Activated CD4-positive, alpha-beta T cell treated with anti-CD3 and anti-CD28 coated beads, Interleukin-2, amount 10 ng/mL, durations not matched to agents 7 days and 5 days (primary cell): Measurements from ENCODE around the gene CCDC88C. TPM values are rescaled to one million over a fixed set of nuclear protein-coding genes. Genes with fewer than 3 reads are reported as not detected.

Experiments used
- CTCF ChIA-PET: fragments of 350-600 bp; sonication (Branson Sonifier 250); formaldehyde crosslinking; loops from one replicate; lab custom pipeline; 2021; ENCODE audit warnings: antibody characterized with exemption; lab: Charles Lee
- POLR2A ChIA-PET: fragments of 350-600 bp; sonication (Branson Sonifier 250); formaldehyde crosslinking; loops from one replicate; lab custom pipeline; 2021; ENCODE audit warnings: antibody characterized with exemption; lab: Charles Lee
- DNase-seq: peaks from one replicate; pipeline ENCODE4 v3.0.0-alpha.2; 2020
- H3K27ac Mint-ChIP-seq: one replicate; pipeline ENCODE4 v1.8.0; 2021; ENCODE audit warnings: mild to moderate bottlenecking, moderate library complexity, mixed read lengths
- H3K27me3 Mint-ChIP-seq: one replicate; pipeline ENCODE4 v1.8.0; 2021; ENCODE audit warnings: mixed read lengths
- H3K36me3 Mint-ChIP-seq: one replicate; pipeline ENCODE4 v1.8.0; 2021; ENCODE audit warnings: low read depth, mixed read lengths
- H3K4me1 Mint-ChIP-seq: one replicate; pipeline ENCODE4 v1.8.0; 2021; ENCODE audit warnings: mixed read lengths
- H3K4me3 Mint-ChIP-seq: one replicate; pipeline ENCODE4 v1.8.0; 2021; ENCODE audit warnings: mild to moderate bottlenecking, moderate library complexity, mixed read lengths
- H3K9me3 Mint-ChIP-seq: one replicate; pipeline ENCODE4 v1.8.0; 2021; ENCODE audit warnings: mixed read lengths
- total RNA-seq, 2 experiments: library from RNA; stranded (reverse); gene quantifications; one replicate each; pipeline ENCODE4 v1.2.3, GENCODE V29; 2021

CCDC88C gene
- total RNA-seq, 2 experiments from 2014 or later = 187 to 193 TPM

DNA sequence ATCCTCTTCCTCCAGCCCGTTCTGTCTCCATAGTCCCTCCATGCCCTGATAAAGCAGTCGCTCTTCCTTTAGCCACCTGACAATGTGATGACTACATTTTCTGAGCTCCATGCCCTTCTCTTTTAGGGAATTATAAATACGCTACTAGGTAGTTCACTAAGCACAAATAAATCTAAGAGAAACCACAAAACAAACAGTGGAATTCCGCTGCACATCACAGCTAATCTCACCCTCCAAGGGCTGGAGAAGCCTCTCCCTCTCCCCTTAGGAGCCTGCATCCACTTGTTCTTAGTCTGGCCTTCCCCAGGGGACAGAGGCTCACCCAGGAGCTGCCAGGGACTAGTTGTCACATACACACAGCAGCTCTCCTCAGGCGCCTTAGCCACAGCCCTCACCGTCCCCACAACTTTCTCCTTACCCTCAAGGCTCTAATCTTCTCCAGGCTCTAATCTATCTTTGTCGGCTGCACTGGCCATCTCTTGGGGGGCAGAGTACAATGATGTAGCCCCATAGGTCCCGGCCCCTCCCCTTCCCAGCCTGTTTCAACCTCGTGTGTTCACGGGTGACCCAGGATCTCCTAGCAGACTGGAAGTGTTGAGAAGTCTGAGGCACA lies 117.2 kb downstream of the CCDC88C start:
- H3K27me3 Mint-ChIP-seq = no peaks in the 10 kb centered on the region
- peak overlapping the region; percentile 20 for H3K27ac Mint-ChIP-seq
- H3K4me3 Mint-ChIP-seq = no peak overlapping the region
- POLR2A ChIA-PET = no interaction called here
- H3K4me1 Mint-ChIP-seq = peaks cover 40% of the 10 kb centered on the region
- no peaks in the 10 kb centered on the region for H3K9me3 Mint-ChIP-seq
- CTCF ChIA-PET = interaction anchor here (1.6 to 2.7 kb wide), 2 partner anchors 23 to 123 kb away, joined by 6 to 9 read pairs; no protein-coding TSS in a partner anchor
- H3K36me3 Mint-ChIP-seq = peaks cover 90% of the 10 kb centered on the region
- no peak for DNase-seq

GRCh38 chr14:91299121-91300115 lies 118.2 kb downstream of the CCDC88C start:
- peaks cover 87% of the 10 kb centered on the region for H3K36me3 Mint-ChIP-seq
- H3K9me3 Mint-ChIP-seq = no peaks in the 10 kb centered on the region
- ChIA-PET POLR2A (no interaction called here), CTCF (interaction anchor here (0.7 to 2.7 kb wide), 5 partner anchors 19 to 127 kb away, joined by 3 to 9 read pairs (median 3); no protein-coding TSS in a partner anchor)
- peak overlapping the region; percentile 11 for H3K27ac Mint-ChIP-seq
- no peak overlapping the region for H3K4me3 Mint-ChIP-seq
- DNase-seq = no peak
- no peaks in the 10 kb centered on the region for H3K27me3 Mint-ChIP-seq
- H3K4me1 Mint-ChIP-seq = peaks cover 31% of the 10 kb centered on the region

GRCh38 chr14:91298576-91298975 lies 119.0 kb downstream of the CCDC88C start:
- CTCF ChIA-PET = interaction anchor here (0.6 to 2.7 kb wide), 5 partner anchors 8 to 121 kb away, joined by 3 to 9 read pairs (median 3); no protein-coding TSS in a partner anchor
- POLR2A ChIA-PET = no interaction called here
- DNase-seq = no peak
- Mint-ChIP-seq H3K36me3 (peaks cover 87% of the 10 kb centered on the region), H3K4me3 (no peak overlapping the region), H3K27me3 (no peaks in the 10 kb centered on the region), H3K27ac (no peak overlapping the region), H3K9me3 (no peaks in the 10 kb centered on the region), H3K4me1 (peaks cover 28% of the 10 kb centered on the region)

DNA sequence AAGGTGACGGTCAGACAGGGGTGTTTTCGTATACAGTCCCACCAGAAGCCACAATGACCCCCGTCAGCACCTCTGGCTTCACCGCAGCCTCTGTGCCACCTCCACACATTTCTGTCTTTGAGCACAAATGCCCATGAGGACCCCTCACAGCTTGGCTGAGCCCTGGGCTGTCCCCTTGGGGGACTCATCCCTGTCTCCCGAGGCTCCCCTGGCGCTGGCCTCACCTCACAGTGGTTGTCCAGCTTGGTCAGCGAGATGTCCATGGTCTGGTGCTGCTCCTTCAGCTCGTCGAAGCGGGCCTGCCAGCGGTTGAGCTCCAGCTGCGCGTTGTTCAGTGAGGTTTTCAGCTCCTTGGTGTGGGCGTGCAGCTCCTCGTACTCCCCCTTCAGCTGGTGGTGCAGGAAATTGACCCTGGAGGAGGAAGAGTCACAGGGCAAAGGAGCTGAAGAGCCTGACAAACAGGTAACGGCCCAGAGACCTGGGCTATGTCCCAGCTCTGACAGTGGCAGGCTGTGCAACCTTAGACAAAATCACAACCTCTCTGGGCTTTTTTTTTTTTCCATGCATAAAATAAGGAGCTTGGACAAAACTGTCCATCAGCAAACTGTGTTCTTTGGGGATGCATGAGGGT lies 120.4 kb downstream of the CCDC88C start:
- CTCF ChIA-PET = interaction anchor here (0.9 to 1.4 kb wide), 8 partner anchors 9 to 120 kb away, joined by 3 to 5 read pairs (median 3); no protein-coding TSS in a partner anchor
- no peak for DNase-seq
- peaks cover 87% of the 10 kb centered on the region for H3K36me3 Mint-ChIP-seq
- peak overlapping the region; percentile 38 for H3K27ac Mint-ChIP-seq
- H3K4me3 Mint-ChIP-seq = no peak overlapping the region
- no peaks in the 10 kb centered on the region for H3K27me3 Mint-ChIP-seq
- peaks cover 21% of the 10 kb centered on the region for H3K4me1 Mint-ChIP-seq
- no peaks in the 10 kb centered on the region for H3K9me3 Mint-ChIP-seq
- POLR2A ChIA-PET = interaction anchor here (0.6 kb wide), 1 partner anchor 842 kb away, joined by 3 read pairs; no protein-coding TSS in a partner anchor

DNA sequence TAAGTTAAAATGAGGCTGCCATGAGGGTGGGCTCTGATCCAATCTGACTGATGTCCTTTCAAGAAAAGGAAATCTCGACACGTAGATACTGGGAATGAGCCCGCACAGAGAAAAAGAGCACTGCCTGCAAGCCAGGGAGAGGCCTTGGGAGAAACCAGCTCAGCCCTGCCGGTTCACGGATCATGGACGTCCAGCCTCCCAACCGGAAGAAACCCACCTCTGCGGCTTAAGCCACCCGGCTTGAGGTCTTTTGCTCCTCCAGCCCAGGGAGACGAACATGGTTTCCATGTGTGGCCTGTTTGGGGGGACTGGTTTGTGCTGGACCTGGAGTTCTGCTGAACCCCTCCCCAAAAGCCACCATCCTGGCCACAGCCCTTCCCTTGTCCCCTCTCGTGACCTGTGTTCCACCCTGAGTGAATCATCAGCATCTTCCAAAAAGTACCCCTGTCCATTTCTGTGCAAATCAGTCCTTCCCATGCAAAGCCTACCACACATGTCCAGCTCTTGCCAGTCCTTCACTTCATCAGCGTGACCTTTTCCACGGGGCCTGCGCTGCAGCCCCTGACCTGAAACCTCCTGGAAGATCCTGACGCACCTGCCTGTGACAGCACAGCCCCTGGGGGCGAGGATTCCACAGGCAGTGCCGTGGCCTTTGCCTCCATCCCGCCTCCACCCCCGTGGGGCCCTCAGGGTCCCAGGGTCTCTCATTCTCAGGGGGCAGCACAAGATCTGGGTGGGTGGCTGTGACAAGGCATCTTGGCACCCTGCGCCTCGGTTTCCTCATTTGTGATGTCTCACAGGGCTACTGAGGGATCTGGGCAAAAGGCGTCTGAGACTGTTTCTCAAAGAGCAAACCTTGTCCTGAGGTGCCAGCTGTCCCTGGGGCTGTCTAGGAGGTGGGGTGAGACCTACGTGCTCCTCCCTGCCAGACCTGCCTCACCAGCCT lies 121.5 kb downstream of the CCDC88C start:
- Mint-ChIP-seq H3K4me3 (no peak overlapping the region), H3K27ac (no peak overlapping the region), H3K9me3 (no peaks in the 10 kb centered on the region), H3K27me3 (no peaks in the 10 kb centered on the region), H3K4me1 (peaks cover 14% of the 10 kb centered on the region), H3K36me3 (peaks cover 87% of the 10 kb centered on the region)
- ChIA-PET CTCF (interaction anchor here (1.0 to 1.4 kb wide), 5 partner anchors 10 to 119 kb away, joined by 3 to 4 read pairs (median 3); no protein-coding TSS in a partner anchor), POLR2A (no interaction called here)
- DNase-seq = no peak

DNA sequence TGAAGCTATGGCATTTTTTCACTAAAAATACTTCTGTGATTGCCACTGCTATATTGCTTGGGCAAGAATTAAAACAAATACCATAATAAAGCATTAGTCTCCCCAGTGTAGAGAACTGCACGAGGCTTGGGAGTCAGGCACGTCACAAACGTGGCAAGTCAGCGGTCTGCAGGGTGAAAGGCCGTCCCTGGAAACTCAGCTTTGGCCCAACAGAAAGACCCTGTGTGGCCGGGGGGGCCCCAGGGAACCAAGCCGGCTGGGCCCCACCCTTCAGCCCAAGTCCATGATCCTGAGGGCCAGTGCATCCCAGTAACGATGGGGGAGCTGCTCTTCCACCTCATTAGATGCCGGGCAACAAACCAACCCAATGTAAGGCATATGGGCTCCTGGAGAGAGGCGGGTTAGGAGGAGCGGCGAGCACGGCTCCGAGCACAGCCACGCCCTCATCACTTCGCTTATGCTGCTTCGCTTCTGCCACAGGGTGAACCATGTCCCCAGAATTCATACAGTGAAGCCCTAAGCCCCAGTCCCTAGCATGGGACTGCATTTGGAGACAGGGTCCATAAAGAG lies 122.3 kb downstream of the CCDC88C start:
- CTCF ChIA-PET = interaction anchor here (0.6 to 1.4 kb wide), 5 partner anchors 9 to 118 kb away, joined by 3 to 4 read pairs (median 4); no protein-coding TSS in a partner anchor
- Mint-ChIP-seq H3K27ac (no peak overlapping the region), H3K27me3 (no peaks in the 10 kb centered on the region), H3K36me3 (peaks cover 84% of the 10 kb centered on the region), H3K4me3 (no peak overlapping the region), H3K4me1 (peaks cover 9% of the 10 kb centered on the region), H3K9me3 (no peaks in the 10 kb centered on the region)
- POLR2A ChIA-PET = no interaction called here
- DNase-seq = no peak

DNA sequence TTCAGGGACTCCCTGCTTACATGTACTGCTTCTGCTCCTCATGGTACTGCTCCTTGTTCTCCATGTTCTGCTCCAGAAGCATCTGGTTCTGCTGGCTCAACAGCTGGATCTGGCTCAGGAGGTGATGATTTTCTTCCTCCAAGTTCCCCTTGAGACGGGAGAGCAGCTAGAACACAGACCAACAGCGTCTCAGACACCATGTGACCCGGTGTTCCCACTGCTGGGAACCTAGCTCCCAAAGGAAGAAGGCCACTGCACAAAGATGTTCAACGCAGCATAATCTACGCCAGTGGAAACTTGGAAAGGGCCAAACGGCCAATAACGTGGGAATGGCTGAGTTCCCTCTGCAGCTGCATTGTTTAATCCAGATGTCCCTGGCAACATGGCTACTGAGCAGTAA lies 123.5 kb downstream of the CCDC88C start:
- ChIA-PET CTCF (interaction anchor here (1.1 to 2.3 kb wide), 4 partner anchors 12 to 117 kb away, joined by 3 to 6 read pairs (median 4); no protein-coding TSS in a partner anchor), POLR2A (no interaction called here)
- Mint-ChIP-seq H3K4me1 (peaks cover 9% of the 10 kb centered on the region), H3K4me3 (no peak overlapping the region), H3K9me3 (no peaks in the 10 kb centered on the region), H3K27me3 (no peaks in the 10 kb centered on the region), H3K36me3 (peaks cover 81% of the 10 kb centered on the region), H3K27ac (peak overlapping the region; percentile 50)
- DNase-seq = no peak

DNA sequence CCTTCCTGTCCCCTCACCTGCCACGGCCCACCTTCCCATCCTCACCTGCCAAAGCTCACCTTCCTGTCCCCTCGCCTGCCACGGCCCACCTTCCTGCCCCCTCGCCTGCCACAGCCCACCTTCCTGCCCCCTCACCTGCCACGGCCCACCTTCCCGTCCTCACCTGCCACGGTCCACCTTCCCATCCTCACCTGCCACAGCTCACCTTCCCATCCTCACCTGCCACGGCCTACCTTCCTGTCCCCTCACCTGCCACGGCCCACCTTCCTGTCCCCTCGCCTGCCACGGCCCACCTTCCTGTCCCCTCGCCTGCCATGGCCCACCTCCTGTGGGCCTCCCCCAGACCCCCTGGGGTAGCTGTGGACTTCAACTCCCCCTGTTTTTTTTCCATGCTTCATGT lies 124.3 kb downstream of the CCDC88C start:
- POLR2A ChIA-PET = no interaction called here
- no peak overlapping the region for H3K4me3 Mint-ChIP-seq
- CTCF ChIA-PET = interaction anchor here (0.6 to 2.3 kb wide), 5 partner anchors 16 to 801 kb away, joined by 3 to 6 read pairs (median 4); no protein-coding TSS in a partner anchor
- H3K27me3 Mint-ChIP-seq = no peaks in the 10 kb centered on the region
- peaks cover 9% of the 10 kb centered on the region for H3K4me1 Mint-ChIP-seq
- no peaks in the 10 kb centered on the region for H3K9me3 Mint-ChIP-seq
- H3K27ac Mint-ChIP-seq = no peak overlapping the region
- DNase-seq = no peak
- H3K36me3 Mint-ChIP-seq = peaks cover 80% of the 10 kb centered on the region

- peak overlapping the region; percentile 43 for H3K27ac Mint-ChIP-seq
- DNase-seq = no peak
- H3K27me3 Mint-ChIP-seq = no peaks in the 10 kb centered on the region
- ChIA-PET CTCF (interaction anchor here (0.6 to 2.3 kb wide), 4 partner anchors 17 to 667 kb away, joined by 3 to 6 read pairs (median 5); no protein-coding TSS in a partner anchor), POLR2A (no interaction called here)
- peaks cover 11% of the 10 kb centered on the region for H3K4me1 Mint-ChIP-seq
- H3K4me3 Mint-ChIP-seq = no peak overlapping the region
- H3K36me3 Mint-ChIP-seq = peaks cover 81% of the 10 kb centered on the region
- H3K9me3 Mint-ChIP-seq = no peaks in the 10 kb centered on the region
These were observed 125.1 kb downstream of the CCDC88C start for GRCh38 chr14:91292491-91292890.

DNA sequence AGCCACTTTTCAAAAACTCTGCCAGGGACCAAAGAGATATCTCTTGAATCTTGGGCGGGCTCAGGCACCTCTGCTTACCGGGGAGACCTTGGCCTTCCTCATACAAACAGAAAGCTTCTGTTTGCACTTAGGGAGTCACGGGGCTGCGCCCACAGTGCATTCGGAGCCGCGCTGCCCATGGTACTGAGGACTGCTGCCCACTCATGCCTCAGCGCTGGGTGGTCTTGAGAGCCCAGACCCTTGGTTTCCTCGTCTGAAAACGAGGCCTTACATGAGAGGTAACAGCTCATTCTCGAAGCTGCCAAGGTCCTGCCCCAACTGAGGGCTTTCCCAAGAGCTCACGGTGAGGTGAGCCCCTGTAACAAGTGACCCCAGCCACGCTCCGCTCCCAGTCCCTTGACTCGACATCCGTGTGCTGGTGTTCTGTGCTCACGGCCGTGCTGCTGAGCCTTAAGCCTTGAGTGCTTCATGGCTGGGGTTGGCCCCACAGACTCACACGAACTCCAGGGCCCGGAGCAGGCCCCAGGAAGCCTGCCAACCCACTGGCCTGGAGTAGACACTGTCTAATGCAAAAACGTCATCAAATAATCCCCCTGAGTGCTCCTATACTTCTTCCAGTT lies 125.7 kb downstream of the CCDC88C start:
- Mint-ChIP-seq H3K36me3 (peaks cover 79% of the 10 kb centered on the region), H3K9me3 (no peaks in the 10 kb centered on the region), H3K27me3 (no peaks in the 10 kb centered on the region), H3K4me3 (no peak overlapping the region), H3K27ac (no peak overlapping the region), H3K4me1 (peaks cover 13% of the 10 kb centered on the region)
- DNase-seq = no peak
- ChIA-PET POLR2A (no interaction called here), CTCF (interaction anchor here (0.8 to 14.7 kb wide), 2 partner anchors 48 to 116 kb away, joined by 4 to 101 read pairs; no protein-coding TSS in a partner anchor)

DNA sequence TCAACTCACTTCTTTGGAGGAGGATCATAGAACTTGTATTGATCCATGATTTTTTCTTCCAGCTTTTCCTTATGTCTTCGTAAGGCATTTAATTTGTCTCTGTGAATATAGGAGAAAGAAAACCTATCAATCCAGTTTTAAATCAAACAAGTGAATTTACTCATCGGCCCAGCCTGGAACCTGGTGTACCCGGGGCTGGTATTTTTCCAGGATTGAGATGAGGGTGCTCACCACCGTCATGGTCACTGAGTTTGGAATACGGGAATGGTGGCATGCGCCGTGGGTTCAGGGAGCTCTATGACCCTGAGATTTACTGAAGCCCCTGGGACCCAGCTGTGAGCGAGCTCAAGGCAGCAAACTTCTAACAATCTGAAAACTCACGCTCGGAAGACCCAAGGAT lies 126.6 kb downstream of the CCDC88C start:
- no peak overlapping the region for H3K4me3 Mint-ChIP-seq
- H3K27ac Mint-ChIP-seq = no peak overlapping the region
- peaks cover 75% of the 10 kb centered on the region for H3K36me3 Mint-ChIP-seq
- H3K4me1 Mint-ChIP-seq = peaks cover 22% of the 10 kb centered on the region
- DNase-seq = no peak
- CTCF ChIA-PET = interaction anchor here (0.6 to 14.7 kb wide), 3 partner anchors 10 to 132 kb away, joined by 3 to 101 read pairs (median 6); no protein-coding TSS in a partner anchor
- no peaks in the 10 kb centered on the region for H3K9me3 Mint-ChIP-seq
- no peaks in the 10 kb centered on the region for H3K27me3 Mint-ChIP-seq
- POLR2A ChIA-PET = no interaction called here
